NAMALWA (cell line): ENCODE measurements around the gene GGNBP2.
"Not testable (repeated sequence)": the region's sequence is repeated elsewhere in the genome, so short reads cannot be mapped to it uniquely, and the experiment has no call there.

Experiments
- DNase-seq: peaks from one replicate; pipeline ENCODE4 v3.0.0-alpha.2; 2015; ENCODE audit warnings: low spot score

The GGNBP2 gene

GRCh38 chr17:36544307-36545076 lies at the start of gene GGNBP2:
TSS of gene GGNBP2 (plus strand) at chr17:36544919. CDS start at chr17:36545725, 806 bp downstream.
- DNase-seq: peak; percentile 95

- DNase-seq: no peak
Measured at GRCh38 chr17:36495076-36495578, 49.6 kb upstream of the GGNBP2 start.

GRCh38 chr17:36496018-36496789 lies 48.5 kb upstream of the GGNBP2 start:
- no peak for DNase-seq

- no peak for DNase-seq
Measured at GRCh38 chr17:36498155-36498554, 46.6 kb upstream of the GGNBP2 start.

GRCh38 chr17:36498560-36499300 lies 46.0 kb upstream of the GGNBP2 start:
- DNase-seq: no peak

GRCh38 chr17:36500745-36501225 lies 43.9 kb upstream of the GGNBP2 start:
- no peak for DNase-seq

GRCh38 chr17:36501351-36501750 lies 43.4 kb upstream of the GGNBP2 start:
- no peak for DNase-seq

- DNase-seq: no peak
Measured at GRCh38 chr17:36501963-36502362, 42.8 kb upstream of the GGNBP2 start.

- DNase-seq: no peak
Measured at GRCh38 chr17:36503456-36504155, 41.1 kb upstream of the GGNBP2 start.

GRCh38 chr17:36504156-36504545 lies 40.6 kb upstream of the GGNBP2 start:
- DNase-seq: no peak

- DNase-seq: no peak
Measured at GRCh38 chr17:36505171-36505570, 39.5 kb upstream of the GGNBP2 start.

- DNase-seq: no peak
Measured at GRCh38 chr17:36506249-36506826, 38.4 kb upstream of the GGNBP2 start.

- no peak for DNase-seq
Measured at GRCh38 chr17:36506831-36507230, 37.9 kb upstream of the GGNBP2 start.

- no peak for DNase-seq
Measured at GRCh38 chr17:36507266-36507665, 37.5 kb upstream of the GGNBP2 start.

GRCh38 chr17:36508439-36508838 lies 36.3 kb upstream of the GGNBP2 start:
- DNase-seq: not testable (repeated sequence)

- no peak for DNase-seq
Measured at GRCh38 chr17:36509272-36509985, 35.3 kb upstream of the GGNBP2 start.

- DNase-seq: no peak
Measured at GRCh38 chr17:36510636-36511035, 34.1 kb upstream of the GGNBP2 start.

GRCh38 chr17:36511216-36511615 lies 33.5 kb upstream of the GGNBP2 start:
- no peak for DNase-seq

GRCh38 chr17:36512641-36513040 lies 32.1 kb upstream of the GGNBP2 start:
- no peak for DNase-seq

- no peak for DNase-seq
Measured at GRCh38 chr17:36514856-36515255, 29.9 kb upstream of the GGNBP2 start.

- DNase-seq: no peak
Measured at GRCh38 chr17:36515837-36516236, 28.9 kb upstream of the GGNBP2 start.
